ENCODE data around the gene SBNO1.

SBNO1 gene

DNA sequence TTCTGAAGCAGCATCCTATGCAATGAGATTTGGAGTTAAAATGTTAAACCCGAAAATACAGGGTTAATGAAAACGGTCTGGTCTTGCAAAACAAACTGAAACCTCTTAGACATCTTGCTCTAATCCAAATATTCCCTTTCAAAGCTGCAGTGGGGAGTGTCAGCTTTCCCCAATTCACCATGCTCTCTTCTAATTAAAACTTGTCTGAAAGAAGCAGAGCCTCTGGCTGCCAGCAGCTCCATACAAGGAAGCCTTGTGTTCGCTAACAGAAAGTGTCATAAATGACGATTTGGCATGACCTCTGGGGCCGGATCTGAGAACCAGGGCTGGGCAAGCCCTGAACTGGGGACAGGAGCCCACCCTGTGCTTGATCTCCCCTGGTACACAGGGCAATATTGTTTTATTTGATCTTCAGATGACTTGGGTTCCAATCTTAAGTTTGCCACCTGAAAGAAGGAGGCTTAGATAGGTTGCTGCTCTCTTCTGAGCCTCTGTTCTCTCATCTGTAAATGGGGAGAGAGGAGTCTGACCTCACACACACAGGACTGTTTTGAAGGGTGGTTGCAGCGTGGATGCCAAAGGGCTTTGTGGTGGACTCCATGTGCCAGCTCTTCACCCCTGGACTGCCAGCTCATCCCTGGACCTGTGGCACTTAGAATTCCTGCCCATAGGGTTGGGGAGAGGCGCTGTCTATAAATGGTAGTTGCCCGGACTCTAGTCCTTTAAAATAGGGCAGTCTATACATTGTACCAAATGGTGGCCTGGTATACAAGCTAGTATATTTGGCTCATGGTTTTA is 27.1 kb upstream of the SBNO1 start:
- H3K4me3 ChIP-seq (replicated peaks; ENCODE audit: low read depth, low read length) = no peak overlapping the region
- no peak for TF ChIP-seq CTCF (IDR thresholded peaks at IDR 0.05; ENCODE audit: low read length, missing control alignments)
- DNase-seq (ENCODE audit: low read depth) = no peak

GRCh38 chr12:123390498-123391426 is 26.1 kb upstream of the SBNO1 start:
- TF ChIP-seq CTCF (IDR thresholded peaks at IDR 0.05; ENCODE audit: low read length, missing control alignments) = no peak
- H3K4me3 ChIP-seq (replicated peaks; ENCODE audit: low read depth, low read length) = peak overlapping the region; percentile 64
- DNase-seq (ENCODE audit: low read depth) = no peak

GRCh38 chr12:123389560-123390351 is 25.1 kb upstream of the SBNO1 start:
- no peak for TF ChIP-seq CTCF (IDR thresholded peaks at IDR 0.05; ENCODE audit: low read length, missing control alignments)
- DNase-seq (ENCODE audit: low read depth) = no peak
- H3K4me3 ChIP-seq (replicated peaks; ENCODE audit: low read depth, low read length) = peak overlapping the region; percentile 64

DNA sequence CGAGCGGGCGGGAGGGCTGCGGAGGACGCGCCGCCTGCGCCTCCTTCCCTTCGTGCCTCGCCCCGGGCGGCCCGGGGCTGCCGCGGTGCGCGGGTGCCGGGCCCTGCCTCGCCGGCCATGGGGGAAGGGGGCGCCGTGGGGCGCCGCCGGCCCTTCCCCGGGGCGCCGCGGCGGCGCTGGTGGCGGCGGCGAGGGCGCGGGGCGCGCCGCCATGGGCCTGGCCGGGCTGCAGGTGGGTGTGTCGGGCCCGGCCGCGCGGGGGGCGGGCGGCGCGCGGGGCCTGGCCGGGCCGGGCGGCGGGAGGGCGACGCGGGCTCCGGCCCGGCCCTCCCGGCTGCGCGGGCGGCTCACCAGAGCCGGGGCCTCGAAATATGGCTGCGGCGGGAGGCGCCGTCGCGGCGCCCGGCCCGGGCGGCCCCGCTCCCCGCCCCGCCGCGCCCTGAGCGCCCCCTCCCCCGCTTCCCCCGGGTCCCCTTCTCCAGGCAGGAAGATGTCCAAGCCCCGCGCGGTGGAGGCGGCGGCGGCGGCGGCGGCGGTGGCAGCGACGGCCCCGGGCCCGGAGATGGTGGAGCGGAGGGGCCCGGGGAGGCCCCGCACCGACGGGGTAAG is 24.4 kb upstream of the SBNO1 start:
- no peak for TF ChIP-seq CTCF (IDR thresholded peaks at IDR 0.05; ENCODE audit: low read length, missing control alignments)
- peak overlapping the region; percentile 64 for H3K4me3 ChIP-seq (replicated peaks; ENCODE audit: low read depth, low read length)
- no peak for DNase-seq (ENCODE audit: low read depth)

GRCh38 chr12:123388177-123388950 is 23.7 kb upstream of the SBNO1 start:
- peak overlapping the region; percentile 63 for H3K4me3 ChIP-seq (replicated peaks; ENCODE audit: low read depth, low read length)
- DNase-seq (ENCODE audit: low read depth) = peak; percentile 62
- no peak for TF ChIP-seq CTCF (IDR thresholded peaks at IDR 0.05; ENCODE audit: low read length, missing control alignments)

Data from fibroblast of pulmonary artery (primary cell).